HG02763 (cell line): ENCODE results near the gene EXOSC5.
"Not testable (repeated sequence)": the region's sequence is repeated elsewhere in the genome, so short reads cannot be mapped to it uniquely, and the experiment has no call there.

Experiments used
- ATAC-seq: cut with Tn5 transposase; IDR thresholded peaks from one replicate; pipeline ENCODE4 v1.9.1; 2021; ENCODE audit warnings: mild to moderate bottlenecking, moderate library complexity; ENCODE audit not compliant: unreplicated experiment

EXOSC5 gene

GRCh38 chr19:41397086-41398049 is at the start of gene EXOSC5, which contains the start of gene BCKDHA:
EXOSC5 (minus strand) TSS chr19:41397359; CDS start chr19:41397328, 31 bp downstream.
BCKDHA (plus strand) TSS chr19:41397818; CDS start chr19:41397828, 10 bp downstream.
- peak; percentile 95 for ATAC-seq

DNA sequence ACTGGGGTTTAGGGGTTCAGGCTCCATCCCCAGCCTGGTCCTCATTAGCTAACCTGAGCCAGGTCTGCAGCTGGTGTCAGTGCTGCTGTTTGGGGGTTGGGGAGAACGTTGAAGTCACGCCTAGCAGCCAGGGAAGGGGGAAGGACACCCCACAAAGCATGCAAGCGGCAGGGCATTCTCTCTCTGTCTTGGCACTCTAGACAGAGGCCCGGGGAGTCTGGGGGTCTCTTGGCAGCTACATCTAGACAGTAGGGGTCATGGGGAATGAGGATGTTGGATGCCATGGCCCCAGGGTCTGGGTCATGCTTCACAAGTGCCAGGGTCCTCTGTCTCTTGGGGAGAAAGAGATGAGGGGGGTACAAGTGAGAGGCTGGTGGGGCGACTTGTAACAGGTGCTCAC is 48.4 kb upstream of the EXOSC5 start:
- ATAC-seq = no peak

DNA sequence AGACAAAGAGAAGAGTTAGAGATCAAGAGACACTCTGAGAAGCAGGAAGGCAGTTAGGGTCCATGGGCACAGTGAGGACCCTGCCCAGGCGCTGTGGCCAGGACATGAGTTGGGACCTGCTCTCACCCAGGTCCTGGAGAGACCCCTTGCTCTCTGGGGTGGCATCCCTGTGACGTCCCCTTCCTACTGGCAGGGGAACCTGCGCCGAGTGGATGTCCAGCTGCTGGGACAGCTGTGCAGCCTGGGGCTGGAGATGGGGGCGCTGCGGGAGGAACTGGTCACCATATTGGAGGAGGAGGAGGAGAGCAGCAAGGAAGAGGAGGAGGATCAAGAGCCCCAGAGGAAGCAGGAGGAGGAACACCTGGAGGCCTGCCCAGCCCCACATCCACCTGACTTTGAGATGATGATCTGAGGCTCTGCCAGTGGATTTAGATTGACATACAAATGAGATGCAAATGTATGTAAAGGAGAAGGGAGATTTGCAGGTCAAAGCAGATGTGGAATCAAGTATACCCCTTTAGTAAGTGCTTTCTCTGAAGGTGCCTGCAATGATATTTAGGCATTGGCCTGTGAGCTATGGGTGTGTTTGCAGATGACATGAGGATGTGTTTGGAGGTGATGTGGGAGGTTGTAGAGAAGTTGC is 46.8 kb upstream of the EXOSC5 start:
- no peak for ATAC-seq

GRCh38 chr19:41442473-41443355 is 45.6 kb upstream of the EXOSC5 start, which contains the start of gene ERICH4:
ERICH4 (plus strand) TSS chr19:41443156; CDS start chr19:41443170, 14 bp downstream.
- no peak for ATAC-seq

GRCh38 chr19:41441321-41441945 is 44.3 kb upstream of the EXOSC5 start:
- ATAC-seq = no peak

DNA sequence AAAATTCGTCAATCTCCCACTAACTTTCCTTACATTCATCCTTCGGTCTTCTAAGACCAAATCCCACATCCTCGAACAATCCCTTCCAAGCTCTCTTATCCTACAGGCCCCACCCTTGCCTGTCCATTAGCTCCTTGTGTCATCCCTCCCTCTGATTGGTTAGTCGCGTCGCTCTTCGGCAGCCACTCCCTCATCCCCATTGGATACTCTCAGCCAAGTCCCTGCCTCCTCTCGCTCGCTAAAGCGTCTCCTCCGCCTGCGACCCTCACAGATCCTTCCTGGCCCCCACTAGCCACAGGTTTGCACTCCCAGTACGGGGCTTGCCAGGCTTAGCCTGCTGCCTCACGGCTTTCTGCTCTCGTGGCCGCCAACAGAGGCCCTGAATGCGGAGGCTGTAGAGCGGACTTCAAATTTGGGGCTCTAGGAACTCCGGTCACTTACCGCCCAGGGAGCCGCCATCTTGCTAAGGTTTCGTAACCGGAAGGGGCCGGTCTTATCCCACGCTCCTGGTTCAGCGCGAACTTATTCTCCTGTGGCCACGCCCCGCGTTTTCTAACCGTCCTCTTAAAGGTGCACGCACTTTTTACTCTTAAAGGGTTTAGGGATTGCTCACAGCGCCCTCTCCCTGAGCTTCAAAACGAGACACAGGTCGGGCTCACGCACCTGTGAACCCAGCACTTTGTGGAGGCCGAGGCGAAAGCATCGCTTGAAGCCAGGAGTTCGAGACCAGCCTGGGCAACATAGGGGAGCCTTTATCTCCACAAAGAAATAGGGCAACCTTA is 42.5 kb upstream of the EXOSC5 start, which contains the start of gene DMAC2:
Gene DMAC2 (minus strand): TSS at position 472 of the 782 bp plus-strand sequence. CDS start 13 bp downstream, at position 459.
- peak; percentile 90 for ATAC-seq

- ATAC-seq = no peak
Observed at GRCh38 chr19:41437944-41438574, 40.9 kb upstream of the EXOSC5 start.

DNA sequence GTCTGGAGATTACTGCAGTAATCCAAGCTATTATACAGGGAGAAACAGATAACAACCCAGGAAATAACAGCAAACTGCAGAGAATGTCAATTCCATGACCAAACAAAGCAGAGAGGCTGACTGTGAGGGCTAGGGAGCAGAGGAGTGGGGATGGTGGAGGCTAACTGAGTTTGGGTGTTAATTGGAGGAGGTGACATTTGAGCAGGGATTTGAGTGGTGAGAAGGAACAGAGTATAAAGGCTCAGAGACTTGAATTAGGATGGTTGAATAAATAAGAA is 39.5 kb upstream of the EXOSC5 start:
- no peak for ATAC-seq

DNA sequence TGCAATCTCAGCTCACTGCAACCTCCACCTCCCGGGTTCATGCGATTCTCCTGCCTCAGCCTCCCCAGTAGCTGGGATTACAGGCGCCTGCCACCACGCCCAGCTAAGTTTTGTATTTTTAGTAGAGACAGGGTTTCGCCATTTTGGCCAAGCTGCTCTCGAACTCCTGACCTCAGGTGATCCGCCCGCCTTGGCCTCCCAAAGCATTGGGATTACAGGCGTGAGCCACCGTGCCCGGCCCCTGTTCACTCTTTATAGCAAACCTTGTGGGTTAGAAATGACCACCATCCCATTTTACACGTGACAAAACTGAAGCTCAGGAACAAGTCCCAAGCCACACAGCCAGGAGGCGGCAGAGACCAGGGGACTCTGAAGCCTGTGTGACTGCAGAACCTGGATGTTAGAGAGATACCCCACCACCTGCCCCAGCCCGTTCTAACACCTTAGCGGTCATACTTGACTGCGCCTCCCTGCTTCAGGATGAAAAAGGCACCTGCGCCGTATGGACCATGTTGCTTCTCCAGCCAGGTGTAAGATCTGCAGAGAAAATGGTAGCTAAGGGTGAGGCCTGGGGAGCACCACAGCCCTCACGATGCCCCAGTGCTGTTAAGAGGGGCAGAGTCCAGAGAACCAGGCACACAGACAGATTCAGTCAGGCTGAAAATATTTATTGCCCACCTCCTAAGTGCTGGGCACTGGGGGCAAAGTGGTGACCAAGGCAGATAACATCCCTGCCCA is 38.9 kb upstream of the EXOSC5 start:
- ATAC-seq = no peak

- ATAC-seq = not testable (repeated sequence)
Observed at GRCh38 chr19:41435376-41435775, 38.2 kb upstream of the EXOSC5 start.

- ATAC-seq = no peak
Observed at GRCh38 chr19:41434450-41434849, 37.3 kb upstream of the EXOSC5 start.

DNA sequence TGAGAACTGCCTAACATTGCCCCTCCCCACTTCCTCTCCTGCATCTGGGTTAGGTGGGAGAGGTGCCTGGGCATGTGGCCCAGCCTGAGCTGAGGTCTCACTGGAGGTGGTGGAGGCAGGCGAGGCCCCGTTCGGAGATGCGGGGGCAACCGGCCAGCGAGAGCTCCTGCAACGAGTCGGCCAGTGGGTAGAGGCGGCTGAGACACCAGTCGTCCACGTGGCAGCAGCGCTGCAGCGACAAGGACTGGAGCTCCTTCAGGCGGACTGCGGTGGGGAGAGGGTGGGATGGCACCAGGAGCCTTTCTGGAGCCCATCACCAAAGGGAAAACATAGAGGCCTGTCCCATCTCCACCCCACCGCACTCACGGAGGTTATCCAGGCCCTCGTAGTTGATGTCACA is 36.0 kb upstream of the EXOSC5 start:
- ATAC-seq = no peak

- ATAC-seq = no peak
Observed at GRCh38 chr19:41431426-41432386, 34.5 kb upstream of the EXOSC5 start.

- no peak for ATAC-seq
Observed at GRCh38 chr19:41430922-41431321, 33.8 kb upstream of the EXOSC5 start.

GRCh38 chr19:41428481-41428859 is 31.3 kb upstream of the EXOSC5 start:
- ATAC-seq = no peak

GRCh38 chr19:41427647-41428480 is 30.7 kb upstream of the EXOSC5 start:
- ATAC-seq = no peak
